ENCODE measurements around the gene OXGR1.

The OXGR1 gene

GRCh38 chr13:96958286-96958891 lies 35.9 kb downstream of the OXGR1 start:
- peak; percentile 21 for DNase-seq

GRCh38 chr13:96952595-96952994 lies 41.7 kb downstream of the OXGR1 start:
- no peak for DNase-seq

- no peak for DNase-seq
These were observed 46.1 kb downstream of the OXGR1 start for GRCh38 chr13:96948127-96948526.

GRCh38 chr13:96947343-96947910 lies 46.8 kb downstream of the OXGR1 start:
- DNase-seq = no peak

- DNase-seq = no peak
These were observed 47.5 kb downstream of the OXGR1 start for GRCh38 chr13:96946709-96947311.

GRCh38 chr13:96940961-96941360 lies 53.3 kb downstream of the OXGR1 start:
- no peak for DNase-seq

- no peak for DNase-seq
These were observed 58.4 kb downstream of the OXGR1 start for GRCh38 chr13:96935901-96936300.
